NCI-H2107 (cell line): ENCODE data around the gene ZNF101.

Experiments
- DNase-seq: peaks from one replicate; lab custom pipeline; 2025; lab: John Stamatoyannopoulos, UW

ZNF101 gene

GRCh38 chr19:19668230-19669012 is at the start of gene ZNF101:
TSS of gene ZNF101 (plus strand) at chr19:19668839. CDS start at chr19:19668964, 125 bp downstream.
- peak; percentile 84 for DNase-seq

- DNase-seq = no peak
Observed at GRCh38 chr19:19619181-19619848, 49.3 kb upstream of the ZNF101 start.

- DNase-seq = no peak
Observed at GRCh38 chr19:19619849-19620210, 48.8 kb upstream of the ZNF101 start.

- DNase-seq = no peak
Observed at GRCh38 chr19:19623383-19623782, 45.3 kb upstream of the ZNF101 start.

GRCh38 chr19:19624032-19624570 is 44.5 kb upstream of the ZNF101 start:
- DNase-seq = no peak

GRCh38 chr19:19626516-19627472 is 41.8 kb upstream of the ZNF101 start:
- DNase-seq = no peak

- DNase-seq = peak; percentile 35
Observed at GRCh38 chr19:19627621-19628500, 40.8 kb upstream of the ZNF101 start, which contains the start of gene LPAR2. TSS of gene LPAR2 (minus strand) at chr19:19628220. CDS start at chr19:19627275, 945 bp downstream.

- no peak for DNase-seq
Observed at GRCh38 chr19:19628501-19629134, 40.0 kb upstream of the ZNF101 start.

- no peak for DNase-seq
Observed at GRCh38 chr19:19630062-19630414, 38.6 kb upstream of the ZNF101 start.

GRCh38 chr19:19630426-19630825 is 38.2 kb upstream of the ZNF101 start:
- no peak for DNase-seq

GRCh38 chr19:19631346-19631745 is 37.3 kb upstream of the ZNF101 start:
- no peak for DNase-seq

- DNase-seq = no peak
Observed at GRCh38 chr19:19632661-19633060, 36.0 kb upstream of the ZNF101 start.

- no peak for DNase-seq
Observed at GRCh38 chr19:19633711-19634515, 34.7 kb upstream of the ZNF101 start.

GRCh38 chr19:19634516-19635312 is 33.9 kb upstream of the ZNF101 start:
- DNase-seq = no peak

- no peak for DNase-seq
Observed at GRCh38 chr19:19635313-19635702, 33.3 kb upstream of the ZNF101 start.

GRCh38 chr19:19636573-19637185 is 32.0 kb upstream of the ZNF101 start:
- no peak for DNase-seq

GRCh38 chr19:19637186-19637522 is 31.5 kb upstream of the ZNF101 start:
- no peak for DNase-seq

- no peak for DNase-seq
Observed at GRCh38 chr19:19637523-19638251, 31.0 kb upstream of the ZNF101 start.
